Uterus (tissue), 2 donors: Measurements from ENCODE around the gene MAP3K5.

Source experiments
- CTCF ChIP-seq, 4 experiments: fragments of 200-600 bp in 2 of 4; fragments of 450-650 bp in 2 of 4; sonication (generic) in 2 of 4; IDR thresholded peaks; one replicate each; pipeline ENCODE4 v1.5.1; 2016 to 2019; ENCODE audit warnings: antibody characterized with exemption in 4 of 4, mild to moderate bottlenecking in 2 of 4, moderate library complexity in 1 of 4
- POLR2A ChIP-seq, 2 donors: fragments of 450-650 bp; IDR thresholded peaks; one replicate each; pipeline ENCODE4 v1.6.1; 2016; ENCODE audit warnings: antibody characterized with exemption in 2 of 2, mild to moderate bottlenecking in 1 of 2, moderate library complexity in 1 of 2

GRCh38 chr6:136792410-136793262 lies at the start of gene MAP3K5:
- TF ChIP-seq POLR2A (IDR thresholded peaks at IDR 0.05) (peak in 1 of 2 donors; percentile 32), CTCF (IDR thresholded peaks at IDR 0.05) (peak; percentile 47 to 88 (median 78))
